Transverse colon (tissue), 4 donors: Measurements from ENCODE around the gene SEC22B. TPM values are rescaled to one million over a fixed set of nuclear protein-coding genes. Genes with fewer than 3 reads are reported as not detected.
"Not testable (repeated sequence)": the region's sequence is repeated elsewhere in the genome, so short reads cannot be mapped to it uniquely, and the experiment has no call there.

Experiments used
- DNase-seq: peaks from one replicate; pipeline ENCODE4 v3.0.0-alpha.2; 2019
- H3K27ac ChIP-seq, 4 donors: fragments of 200-600 bp; sonication (generic); 2 replicates each; pipeline ENCODE4 v1.5.1; 2016 to 2018; ENCODE audit warnings: inconsistent platforms in 4 of 4
- H3K27me3 ChIP-seq: fragments of 200-600 bp; sonication (generic); 2 replicates; pipeline ENCODE4 v1.5.1; 2017; ENCODE audit warnings: inconsistent platforms
- H3K36me3 ChIP-seq, 4 donors: fragments of 200-600 bp; sonication (generic); 2 replicates each; pipeline ENCODE4 v1.5.1; 2017 to 2019; ENCODE audit warnings: inconsistent platforms in 4 of 4
- H3K4me1 ChIP-seq, 4 donors: fragments of 200-600 bp; sonication (generic); 2 replicates each; pipeline ENCODE4 v1.5.1; 2017 to 2020; ENCODE audit warnings: inconsistent platforms in 4 of 4
- H3K4me3 ChIP-seq, 4 donors: fragments of 200-600 bp; sonication (generic); 1 replicate in 1 of 4; 2 replicates in 3 of 4; pipeline versions ENCODE4 v1.5.1 to v1.6.1; 2017 to 2019; ENCODE audit warnings: inconsistent platforms in 4 of 4
- H3K9me3 ChIP-seq, 2 donors: fragments of 200-600 bp; sonication (generic); 2 replicates each; pipeline ENCODE4 v1.5.1; 2017 to 2019; ENCODE audit warnings: inconsistent platforms in 2 of 2
- WGBS, 2 donors: methylation state at CpG; one replicate each; pipeline ENCODE4 v1.1.5; 2018; ENCODE audit warnings: low coverage in 1 of 2; 5-methylcytosine and 5-hydroxymethylcytosine counted together
- in situ Hi-C, 4 donors: fragments of 200-750 bp; cut with MboI; loops; one replicate each; pipeline versions ENCODE4 v1.15.0 to v1.15.1; 2017; ENCODE audit warnings: low sequenced_read_pairs in 3 of 4, low pct_ligation_motif_present in 1 of 4, low pct_unique_long_range_greater_than_20kb in 1 of 4
- intact Hi-C: fragments of 100-400 bp; cut with DNase I; formaldehyde crosslinking; loops from one replicate; pipeline ENCODE4 v1.15.1; 2023; ENCODE audit warnings: low total_unique reads
- total RNA-seq, 4 donors: library from RNA; depleted of rRNA; stranded (reverse); fragments of >200 nt; gene quantifications; one replicate each; pipeline ENCODE4 v1.1.0, GENCODE V29; 2016
- TF ChIP-seq, protein P1 (sequence below), 5 experiments: fragments of 200-600 bp in 3 of 5; fragments of 450-650 bp in 2 of 5; sonication (generic) in 3 of 5; IDR thresholded peaks; 1 replicate in 2 of 5; 2 replicates in 3 of 5; pipeline ENCODE4 v1.5.1; 2016 to 2017; ENCODE audit warnings: antibody characterized with exemption in 5 of 5, inconsistent platforms in 3 of 5, mild to moderate bottlenecking in 2 of 5, moderate library complexity in 1 of 5

Gene SEC22B
- total RNA-seq, 4 donors from 2014 or later: 9.8 to 27.8 (median 20.6) TPM

DNA sequence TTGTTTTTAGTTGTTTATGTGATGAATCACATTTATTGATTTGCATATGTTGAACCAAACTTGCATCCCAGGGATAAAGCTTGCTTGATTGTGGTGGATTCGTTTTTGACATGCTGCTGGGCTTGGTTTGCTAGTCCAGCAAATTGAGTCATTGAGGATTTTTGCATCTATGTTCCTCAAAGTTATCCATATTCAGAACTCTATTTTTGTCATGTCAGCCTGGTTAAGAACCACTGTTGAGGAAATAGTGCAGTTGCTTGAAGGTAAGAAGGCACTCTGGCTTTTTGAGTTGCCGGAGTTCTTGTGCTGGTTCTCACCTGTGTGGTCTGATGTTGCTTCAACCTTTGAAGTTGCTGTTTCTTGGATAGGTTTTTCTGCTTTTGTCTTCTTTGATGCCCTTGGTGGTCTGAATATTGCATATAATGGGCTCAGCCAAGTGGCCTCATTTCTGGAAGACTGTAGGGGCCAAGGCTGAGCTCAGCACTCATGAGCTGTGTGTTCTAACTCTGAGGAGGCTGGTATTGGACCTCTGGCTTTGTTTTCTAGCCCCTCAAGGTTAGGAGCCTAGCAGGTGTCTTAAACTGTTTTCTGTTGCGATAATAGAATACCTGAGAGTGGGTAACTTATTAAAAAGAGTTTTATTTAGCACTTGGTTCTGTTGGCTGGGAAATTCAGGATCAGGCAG is 26.0 kb downstream of the SEC22B start:
- in situ Hi-C loops, H3K4me3 ChIP-seq, H3K27me3 ChIP-seq, H3K27ac ChIP-seq, intact Hi-C loops, DNase-seq, H3K36me3 ChIP-seq, H3K9me3 ChIP-seq, H3K4me1 ChIP-seq: not testable (repeated sequence)
- WGBS, 2 donors: 92% methylated on average over 2 of the region's 3 CpGs; no CpG with 5 or more reads in 1 of the 2 donors

DNA sequence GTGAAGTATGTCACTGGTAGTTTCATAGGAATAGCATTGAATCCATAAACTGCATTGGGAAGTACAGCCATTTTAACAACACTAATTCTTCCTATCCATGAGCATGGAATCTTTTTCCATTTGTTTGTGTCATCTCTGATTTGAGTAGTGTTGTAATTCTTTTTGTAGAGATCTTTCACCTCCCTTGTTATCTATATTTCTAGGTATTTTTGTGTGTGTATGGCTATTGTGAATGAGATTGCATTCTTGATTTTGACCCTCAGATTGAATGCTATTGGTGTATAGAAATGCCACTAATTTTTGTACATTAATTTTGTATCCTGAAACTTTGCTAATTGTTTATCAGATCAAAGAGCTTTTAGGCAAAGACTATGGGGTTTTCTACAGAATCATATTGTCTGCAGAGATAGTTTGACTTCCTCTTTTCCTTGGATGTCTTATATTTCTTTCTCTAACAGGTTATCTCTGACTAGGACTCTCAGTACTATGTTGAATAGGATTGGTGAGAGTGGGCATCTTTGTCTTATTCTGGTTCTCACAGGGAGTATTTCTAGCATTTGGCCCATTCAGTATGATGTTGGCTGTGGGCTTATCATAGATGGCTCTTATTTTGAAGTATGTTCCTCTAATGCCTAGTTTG is 26.8 kb downstream of the SEC22B start:
- intact Hi-C loops, H3K27me3 ChIP-seq, H3K36me3 ChIP-seq, H3K4me1 ChIP-seq, DNase-seq, H3K4me3 ChIP-seq, H3K27ac ChIP-seq, in situ Hi-C loops, H3K9me3 ChIP-seq: not testable (repeated sequence)

DNA sequence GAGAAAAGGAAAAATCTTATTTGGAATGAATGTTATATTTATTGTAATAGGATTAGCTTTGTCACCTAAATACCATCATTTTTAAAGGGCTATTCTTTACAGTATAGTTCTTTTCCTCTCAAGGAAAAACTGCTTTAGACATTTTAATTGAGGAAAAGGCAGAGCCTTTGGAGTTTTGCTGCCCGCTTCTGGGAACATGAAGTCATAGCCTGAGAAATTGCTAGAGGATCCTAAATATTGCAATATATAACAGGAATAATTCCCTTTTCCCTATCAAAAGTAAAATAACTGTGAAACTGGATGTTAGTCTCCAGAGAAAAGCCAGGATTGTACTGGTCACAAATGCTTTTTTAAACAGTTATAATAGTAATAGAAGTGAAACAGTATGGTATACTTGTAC is 30.5 kb downstream of the SEC22B start:
- intact Hi-C loops, in situ Hi-C loops: not testable (repeated sequence)

DNA sequence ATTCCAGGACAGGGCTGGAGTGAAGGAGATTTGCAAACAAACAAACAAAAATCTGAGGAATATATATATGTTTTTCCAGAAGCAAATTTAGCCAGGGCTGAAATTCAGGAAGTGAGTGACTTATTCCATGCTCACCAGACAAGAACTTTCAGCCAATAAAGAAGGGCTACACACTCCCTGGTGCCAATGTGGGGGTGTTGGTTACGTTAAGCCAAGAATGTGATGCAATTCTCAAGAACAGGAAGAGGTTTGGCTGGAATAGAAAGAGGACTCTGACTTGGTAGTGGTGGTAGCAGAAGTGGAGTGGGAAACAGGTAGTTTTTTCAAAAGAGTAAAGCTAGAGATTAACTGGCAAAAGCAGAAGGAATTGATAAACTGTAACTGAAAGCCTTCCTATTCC is 31.7 kb downstream of the SEC22B start:
- no CpG with 5 or more reads among the region's 1 CpG for WGBS, 2 donors
- H3K4me3 ChIP-seq, H3K4me1 ChIP-seq, in situ Hi-C loops, H3K36me3 ChIP-seq, H3K27ac ChIP-seq, DNase-seq, H3K27me3 ChIP-seq, H3K9me3 ChIP-seq, intact Hi-C loops: not testable (repeated sequence)

More for the DNA sequence above, 30.5 kb downstream of the SEC22B start:
- DNase-seq, H3K9me3 ChIP-seq, H3K27me3 ChIP-seq, H3K4me3 ChIP-seq, H3K36me3 ChIP-seq, H3K4me1 ChIP-seq, H3K27ac ChIP-seq: not testable (repeated sequence)
- no CpG with 5 or more reads among the region's 1 CpG for WGBS, 2 donors
- TF ChIP-seq, protein P1, sequence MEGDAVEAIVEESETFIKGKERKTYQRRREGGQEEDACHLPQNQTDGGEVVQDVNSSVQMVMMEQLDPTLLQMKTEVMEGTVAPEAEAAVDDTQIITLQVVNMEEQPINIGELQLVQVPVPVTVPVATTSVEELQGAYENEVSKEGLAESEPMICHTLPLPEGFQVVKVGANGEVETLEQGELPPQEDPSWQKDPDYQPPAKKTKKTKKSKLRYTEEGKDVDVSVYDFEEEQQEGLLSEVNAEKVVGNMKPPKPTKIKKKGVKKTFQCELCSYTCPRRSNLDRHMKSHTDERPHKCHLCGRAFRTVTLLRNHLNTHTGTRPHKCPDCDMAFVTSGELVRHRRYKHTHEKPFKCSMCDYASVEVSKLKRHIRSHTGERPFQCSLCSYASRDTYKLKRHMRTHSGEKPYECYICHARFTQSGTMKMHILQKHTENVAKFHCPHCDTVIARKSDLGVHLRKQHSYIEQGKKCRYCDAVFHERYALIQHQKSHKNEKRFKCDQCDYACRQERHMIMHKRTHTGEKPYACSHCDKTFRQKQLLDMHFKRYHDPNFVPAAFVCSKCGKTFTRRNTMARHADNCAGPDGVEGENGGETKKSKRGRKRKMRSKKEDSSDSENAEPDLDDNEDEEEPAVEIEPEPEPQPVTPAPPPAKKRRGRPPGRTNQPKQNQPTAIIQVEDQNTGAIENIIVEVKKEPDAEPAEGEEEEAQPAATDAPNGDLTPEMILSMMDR (IDR thresholded peaks at IDR 0.05): peak in 3 of 5 experiments; percentile 26 to 40 (median 40)

DNA sequence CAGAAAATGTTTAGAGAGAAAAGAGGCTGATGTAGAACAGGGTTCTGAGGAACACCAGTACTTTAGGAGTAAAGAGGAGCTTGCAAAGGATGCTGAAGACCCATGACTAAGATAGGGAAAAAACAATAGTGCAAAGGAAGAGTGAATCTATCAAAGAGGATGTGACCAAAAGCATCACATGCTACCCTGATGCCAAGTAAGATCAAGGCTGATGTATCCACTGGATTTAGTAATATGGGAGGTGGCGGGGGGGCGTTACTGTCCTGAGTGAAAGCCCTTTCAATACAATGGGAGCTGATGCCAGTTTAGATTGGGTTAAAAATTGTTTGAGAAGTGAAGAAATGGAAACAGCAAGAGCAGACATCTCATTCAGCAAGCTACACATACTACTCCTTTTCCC is 32.2 kb downstream of the SEC22B start:
- WGBS, 2 donors: 92 to 96% methylated on average over 2 of the region's 2 CpGs
- DNase-seq, intact Hi-C loops, H3K36me3 ChIP-seq, H3K9me3 ChIP-seq, H3K4me1 ChIP-seq, H3K4me3 ChIP-seq, in situ Hi-C loops, H3K27ac ChIP-seq, H3K27me3 ChIP-seq: not testable (repeated sequence)

DNA sequence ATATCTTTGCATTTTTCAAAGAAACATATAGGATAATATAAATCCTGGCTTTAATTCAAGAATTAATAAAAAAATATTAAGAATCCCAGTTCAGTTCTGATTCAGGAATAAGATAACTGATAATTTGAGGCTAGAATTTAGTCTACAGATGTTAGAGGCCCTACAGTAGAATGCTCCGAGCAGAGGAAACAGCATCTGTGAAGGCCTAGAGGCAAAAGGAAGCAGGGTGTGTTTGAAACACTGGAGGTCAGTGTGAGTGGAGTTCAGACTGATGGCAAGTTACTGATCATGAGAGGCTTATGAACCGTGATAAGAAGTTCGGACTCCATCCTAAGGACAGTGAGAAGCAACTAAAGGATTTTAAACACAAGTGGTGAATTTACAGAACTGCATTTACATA is 33.0 kb downstream of the SEC22B start:
- H3K27ac ChIP-seq: peak overlapping the region in 1 of 4 donors; percentile 10
- H3K27me3 ChIP-seq, H3K4me1 ChIP-seq, H3K9me3 ChIP-seq, H3K36me3 ChIP-seq, DNase-seq, in situ Hi-C loops, intact Hi-C loops, H3K4me3 ChIP-seq: not testable (repeated sequence)
- WGBS, 2 donors: 60 to 82% methylated on average over 1 to 3 of the region's 3 CpGs

DNA sequence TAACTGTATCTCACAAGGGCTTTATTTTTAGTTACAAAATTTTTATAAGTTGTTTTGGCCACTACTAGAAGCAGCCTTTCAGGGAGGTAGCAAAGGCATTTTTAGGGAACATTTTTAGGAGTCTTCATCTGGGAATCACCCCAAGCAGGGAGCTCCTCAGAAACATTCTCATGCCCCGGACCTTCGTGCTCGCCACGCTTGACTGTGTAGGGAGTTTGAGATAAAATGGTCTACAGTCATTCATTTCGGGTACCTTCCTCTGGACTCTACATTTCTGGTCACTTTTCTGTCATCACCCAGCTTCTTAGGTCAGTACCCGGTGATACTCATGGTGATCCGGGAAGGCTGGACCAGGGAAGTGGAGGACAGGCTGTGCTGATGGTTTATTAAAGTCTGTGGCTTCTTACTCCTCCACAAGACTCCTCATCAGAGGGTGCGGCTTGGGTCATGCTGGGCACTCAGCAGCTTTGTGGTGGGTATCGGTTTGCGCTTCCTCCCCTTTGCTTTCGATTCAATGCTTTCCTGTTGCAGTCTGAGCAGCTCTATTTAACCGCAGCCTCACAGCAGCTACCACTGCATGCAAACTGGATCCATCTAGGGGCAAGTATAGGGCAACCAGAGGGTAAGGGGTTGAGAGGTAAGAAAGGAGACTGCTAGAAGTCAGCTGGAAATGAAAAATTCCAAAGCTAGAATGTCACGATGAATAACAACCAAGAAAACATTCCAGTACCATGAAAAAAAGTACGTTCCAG is 33.6 kb downstream of the SEC22B start:
- DNase-seq: peak; percentile 62
- 71 to 72% methylated on average over 2 to 6 of the region's 14 CpGs for WGBS, 2 donors

DNA sequence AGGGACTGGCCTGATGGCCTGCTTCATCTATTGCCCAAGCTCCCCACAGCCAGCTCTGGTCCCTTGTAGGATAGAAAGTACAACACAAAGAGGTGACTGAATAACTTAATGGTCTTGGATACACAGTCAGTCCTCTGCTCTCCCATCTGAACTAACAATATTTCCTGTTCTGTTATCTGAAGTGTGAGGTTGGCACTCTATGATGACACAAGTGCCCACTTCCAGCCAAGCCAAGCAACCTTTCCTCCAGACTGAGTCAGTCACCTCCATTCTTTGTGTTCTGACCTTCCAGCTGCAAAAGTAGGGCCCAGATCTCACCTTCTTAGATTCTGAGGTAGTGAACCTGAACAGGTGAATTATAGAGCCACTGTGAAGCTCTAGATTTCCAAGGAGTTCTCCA is 34.5 kb downstream of the SEC22B start:
- DNase-seq, H3K4me1 ChIP-seq, in situ Hi-C loops, H3K27ac ChIP-seq, H3K36me3 ChIP-seq, intact Hi-C loops, H3K9me3 ChIP-seq, H3K27me3 ChIP-seq, H3K4me3 ChIP-seq: not testable (repeated sequence)

More for the DNA sequence above, 33.6 kb downstream of the SEC22B start:
- peak overlapping the region in 1 of 4 donors; percentile 10 for H3K27ac ChIP-seq
- H3K9me3 ChIP-seq, H3K27me3 ChIP-seq, intact Hi-C loops, H3K36me3 ChIP-seq, H3K4me1 ChIP-seq, in situ Hi-C loops, H3K4me3 ChIP-seq: not testable (repeated sequence)

DNA sequence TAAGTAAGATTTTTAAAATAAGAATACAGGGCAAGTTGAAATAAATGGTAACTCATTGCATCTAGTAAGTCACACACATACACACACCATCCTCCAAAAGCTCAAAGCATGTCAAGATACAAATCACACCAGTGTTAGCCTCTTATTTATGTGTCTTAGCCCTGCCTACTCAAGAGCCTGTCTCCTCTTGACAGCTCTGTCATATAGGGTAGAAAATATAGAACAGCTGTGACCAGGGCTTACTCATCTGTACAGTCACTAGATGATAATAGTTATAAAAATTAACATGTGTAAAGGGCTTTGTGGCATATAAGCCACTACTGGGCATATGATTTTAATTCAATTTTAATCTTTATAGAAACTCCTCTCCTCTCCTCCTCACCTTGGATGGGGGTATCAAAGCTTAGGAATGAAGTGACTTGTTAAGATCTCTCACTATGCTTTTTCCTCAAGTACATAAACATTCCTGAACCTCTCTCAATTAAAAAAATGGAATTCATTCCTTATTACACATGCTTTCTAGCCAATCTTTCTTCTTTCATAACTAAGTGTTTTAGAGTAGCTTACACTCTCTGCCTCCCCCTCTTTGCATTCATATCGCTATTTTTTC is 35.6 kb downstream of the SEC22B start:
- intact Hi-C loops, H3K27ac ChIP-seq, H3K4me1 ChIP-seq, DNase-seq, H3K36me3 ChIP-seq, H3K27me3 ChIP-seq, H3K4me3 ChIP-seq, H3K9me3 ChIP-seq, in situ Hi-C loops: not testable (repeated sequence)
- 80 to 94% methylated on average over 1 of the region's 1 CpG for WGBS, 2 donors
